SK-N-SH (cell line): ENCODE data around the gene ABCG1.

ENCODE experiments used
- CHD2 ChIP-seq: fragments of 150-350 bp; IDR thresholded peaks from 2 replicates; pipeline ENCODE4 v1.6.1; 2018; ENCODE audit warnings: low read length; ENCODE audit not compliant: partially characterized antibody
- EP300 ChIP-seq, 2 experiments: IDR thresholded peaks; 2 replicates each; pipeline versions ENCODE4 v1.4.0 to v1.6.1; 2012; ENCODE audit warnings: borderline replicate concordance in 1 of 2, low read depth in 1 of 2, low read length in 1 of 2
- EZH2phosphoT487 ChIP-seq: fragments of 200-600 bp; sonication (generic); IDR thresholded peaks from 2 replicates; pipeline ENCODE4 v1.6.1; 2017; ENCODE audit warnings: low read depth, mixed run types, mild to moderate bottlenecking, antibody characterized with exemption, moderate library complexity, borderline replicate concordance
- FOXM1 ChIP-seq: IDR thresholded peaks from 2 replicates; pipeline ENCODE4 v1.4.0; 2012; ENCODE audit warnings: low read depth, mild to moderate bottlenecking
- IRF3 ChIP-seq: fragments of 150-350 bp; IDR thresholded peaks from 2 replicates; pipeline ENCODE4 v1.6.1; 2016; ENCODE audit warnings: mild to moderate bottlenecking, low read depth, low read length
- POLR2AphosphoS5 ChIP-seq: IDR thresholded peaks from 2 replicates; pipeline ENCODE4 v1.6.1; 2012; ENCODE audit warnings: low read depth, low read length
- REST ChIP-seq: IDR thresholded peaks from 2 replicates; pipeline ENCODE4 v1.6.1; 2012; ENCODE audit warnings: mild to moderate bottlenecking, low read depth, low read length, moderate library complexity
- RFX5 ChIP-seq: IDR thresholded peaks from 2 replicates; pipeline ENCODE4 v1.6.1; 2012; ENCODE audit warnings: mild to moderate bottlenecking, improper control_type of control experiment, low read length
- SMC3 ChIP-seq: IDR thresholded peaks from 2 replicates; pipeline ENCODE4 v1.6.1; 2012; ENCODE audit warnings: low read depth, low read length, improper control_type of control experiment
- TAF1 ChIP-seq: IDR thresholded peaks from 2 replicates; pipeline ENCODE4 v1.6.1; 2012; ENCODE audit warnings: low read depth, mild to moderate bottlenecking, low read length, moderate library complexity, borderline replicate concordance
- TCF12 ChIP-seq: IDR thresholded peaks from 2 replicates; pipeline ENCODE4 v1.4.0; 2012
- TF ChIP-seq, protein P1 (sequence below): fragments of 200-600 bp; sonication (generic); IDR thresholded peaks from 2 replicates; pipeline ENCODE4 v1.6.1; 2017; ENCODE audit warnings: antibody characterized with exemption, mild to moderate bottlenecking, moderate library complexity
- TF ChIP-seq, protein P2 (sequence below): fragments of 150-350 bp; IDR thresholded peaks from 2 replicates; pipeline ENCODE4 v1.6.1; 2017; ENCODE audit warnings: antibody characterized with exemption, low read length, low read depth, borderline replicate concordance
- TF ChIP-seq, protein P3 (sequence below): IDR thresholded peaks from 2 replicates; pipeline ENCODE4 v1.4.0; 2012; ENCODE audit warnings: low read depth

DNA sequence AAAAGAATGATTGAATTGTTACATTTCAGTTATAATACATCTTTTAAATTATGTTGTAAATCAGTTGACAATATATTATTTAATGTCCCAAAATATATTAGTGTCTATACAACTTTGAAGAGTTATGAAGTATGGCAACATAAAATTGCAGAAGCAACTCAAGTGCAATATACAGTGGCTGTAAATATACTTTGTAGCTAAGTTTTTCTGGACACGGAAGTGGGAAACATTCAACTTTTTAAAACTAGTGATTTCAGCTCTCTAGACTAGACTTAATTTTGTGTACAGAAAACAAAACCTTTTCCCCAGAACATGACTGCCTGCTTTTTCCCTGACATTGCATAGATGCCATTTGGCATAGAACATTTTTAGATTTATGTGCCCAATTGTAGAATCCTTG lies 29.5 kb upstream of the ABCG1 start:
- TF ChIP-seq EP300 (IDR thresholded peaks at IDR 0.05; ENCODE audit: borderline replicate concordance in 1 of 2, low read depth in 1 of 2, low read length in 1 of 2): no peak
- no peak for TF ChIP-seq TAF1
- TF ChIP-seq, protein P1, sequence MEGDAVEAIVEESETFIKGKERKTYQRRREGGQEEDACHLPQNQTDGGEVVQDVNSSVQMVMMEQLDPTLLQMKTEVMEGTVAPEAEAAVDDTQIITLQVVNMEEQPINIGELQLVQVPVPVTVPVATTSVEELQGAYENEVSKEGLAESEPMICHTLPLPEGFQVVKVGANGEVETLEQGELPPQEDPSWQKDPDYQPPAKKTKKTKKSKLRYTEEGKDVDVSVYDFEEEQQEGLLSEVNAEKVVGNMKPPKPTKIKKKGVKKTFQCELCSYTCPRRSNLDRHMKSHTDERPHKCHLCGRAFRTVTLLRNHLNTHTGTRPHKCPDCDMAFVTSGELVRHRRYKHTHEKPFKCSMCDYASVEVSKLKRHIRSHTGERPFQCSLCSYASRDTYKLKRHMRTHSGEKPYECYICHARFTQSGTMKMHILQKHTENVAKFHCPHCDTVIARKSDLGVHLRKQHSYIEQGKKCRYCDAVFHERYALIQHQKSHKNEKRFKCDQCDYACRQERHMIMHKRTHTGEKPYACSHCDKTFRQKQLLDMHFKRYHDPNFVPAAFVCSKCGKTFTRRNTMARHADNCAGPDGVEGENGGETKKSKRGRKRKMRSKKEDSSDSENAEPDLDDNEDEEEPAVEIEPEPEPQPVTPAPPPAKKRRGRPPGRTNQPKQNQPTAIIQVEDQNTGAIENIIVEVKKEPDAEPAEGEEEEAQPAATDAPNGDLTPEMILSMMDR: no peak
- no peak for TF ChIP-seq CHD2
- TF ChIP-seq REST: no peak
- no peak for TF ChIP-seq IRF3
- no peak for TF ChIP-seq FOXM1
- TF ChIP-seq, protein P2, sequence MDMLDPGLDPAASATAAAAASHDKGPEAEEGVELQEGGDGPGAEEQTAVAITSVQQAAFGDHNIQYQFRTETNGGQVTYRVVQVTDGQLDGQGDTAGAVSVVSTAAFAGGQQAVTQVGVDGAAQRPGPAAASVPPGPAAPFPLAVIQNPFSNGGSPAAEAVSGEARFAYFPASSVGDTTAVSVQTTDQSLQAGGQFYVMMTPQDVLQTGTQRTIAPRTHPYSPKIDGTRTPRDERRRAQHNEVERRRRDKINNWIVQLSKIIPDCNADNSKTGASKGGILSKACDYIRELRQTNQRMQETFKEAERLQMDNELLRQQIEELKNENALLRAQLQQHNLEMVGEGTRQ: no peak
- TF ChIP-seq SMC3: no peak
- TF ChIP-seq TCF12: no peak
- no peak for TF ChIP-seq EZH2phosphoT487
- TF ChIP-seq, protein P3, sequence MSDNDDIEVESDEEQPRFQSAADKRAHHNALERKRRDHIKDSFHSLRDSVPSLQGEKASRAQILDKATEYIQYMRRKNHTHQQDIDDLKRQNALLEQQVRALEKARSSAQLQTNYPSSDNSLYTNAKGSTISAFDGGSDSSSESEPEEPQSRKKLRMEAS: no peak
- no peak for TF ChIP-seq POLR2AphosphoS5
- no peak for TF ChIP-seq RFX5
